ENCODE measurements around the gene RTL10. TPM values are rescaled to one million over a fixed set of nuclear protein-coding genes. Genes with fewer than 3 reads are reported as not detected.

RTL10 gene
- polyA plus RNA-seq, 12 donors, result 9.6 to 19.7 (median 12.1) TPM; not detected in 1

DNA sequence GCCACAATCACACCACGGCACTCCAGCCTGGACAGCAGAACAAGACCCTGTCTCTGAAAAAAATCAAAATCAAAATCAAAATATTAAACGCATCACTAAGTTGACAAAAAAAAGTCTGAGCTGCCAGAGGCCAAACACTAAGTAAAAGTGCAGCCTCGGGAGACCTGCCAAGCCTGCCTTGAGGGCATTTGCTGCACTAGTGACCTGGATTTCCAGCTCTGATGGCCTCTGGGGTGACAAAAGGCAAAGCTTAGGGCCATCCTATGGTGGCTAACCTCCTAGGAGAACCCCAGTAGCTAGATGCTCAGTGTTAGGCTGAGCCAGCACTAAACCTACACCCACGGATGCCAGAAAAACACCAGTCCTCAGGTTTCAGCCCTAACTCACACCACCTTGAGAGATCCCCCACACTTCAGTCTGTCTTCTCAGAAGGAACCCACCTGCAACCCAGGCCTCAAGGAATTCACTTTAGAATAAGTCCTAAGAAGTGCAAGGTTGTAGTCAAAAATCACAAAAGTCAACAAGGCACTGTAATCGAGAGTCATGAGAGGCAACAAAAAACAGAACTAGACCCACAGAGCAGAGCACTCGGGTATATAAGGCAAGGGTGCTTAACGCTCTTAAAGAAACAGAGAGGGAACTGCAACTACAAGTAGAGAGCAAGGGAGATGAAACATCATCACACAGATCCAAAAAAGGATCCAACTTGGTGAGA is 28.6 kb downstream of the RTL10 start:
- no peak for DNase-seq

DNA sequence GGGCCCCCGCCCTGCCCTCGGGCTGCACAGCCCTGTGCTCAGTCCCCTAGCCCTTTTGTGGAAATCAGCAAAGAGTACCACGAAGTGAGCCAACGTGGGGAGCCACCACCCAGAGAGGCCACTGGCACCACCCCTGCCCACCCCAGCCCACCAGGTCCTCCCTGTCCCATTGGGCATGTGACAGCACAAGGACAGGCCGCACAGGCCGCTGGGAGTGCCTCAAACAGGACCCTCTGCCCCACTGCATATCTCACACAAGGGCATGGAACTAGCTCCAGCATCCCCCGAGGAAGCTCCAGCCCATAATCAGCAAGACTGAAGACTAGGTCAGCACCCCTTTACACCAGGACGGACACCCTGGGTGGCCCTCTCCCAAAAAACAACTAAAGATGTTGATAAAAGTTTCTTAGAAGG is 29.7 kb downstream of the RTL10 start:
- DNase-seq, result no peak

DNA sequence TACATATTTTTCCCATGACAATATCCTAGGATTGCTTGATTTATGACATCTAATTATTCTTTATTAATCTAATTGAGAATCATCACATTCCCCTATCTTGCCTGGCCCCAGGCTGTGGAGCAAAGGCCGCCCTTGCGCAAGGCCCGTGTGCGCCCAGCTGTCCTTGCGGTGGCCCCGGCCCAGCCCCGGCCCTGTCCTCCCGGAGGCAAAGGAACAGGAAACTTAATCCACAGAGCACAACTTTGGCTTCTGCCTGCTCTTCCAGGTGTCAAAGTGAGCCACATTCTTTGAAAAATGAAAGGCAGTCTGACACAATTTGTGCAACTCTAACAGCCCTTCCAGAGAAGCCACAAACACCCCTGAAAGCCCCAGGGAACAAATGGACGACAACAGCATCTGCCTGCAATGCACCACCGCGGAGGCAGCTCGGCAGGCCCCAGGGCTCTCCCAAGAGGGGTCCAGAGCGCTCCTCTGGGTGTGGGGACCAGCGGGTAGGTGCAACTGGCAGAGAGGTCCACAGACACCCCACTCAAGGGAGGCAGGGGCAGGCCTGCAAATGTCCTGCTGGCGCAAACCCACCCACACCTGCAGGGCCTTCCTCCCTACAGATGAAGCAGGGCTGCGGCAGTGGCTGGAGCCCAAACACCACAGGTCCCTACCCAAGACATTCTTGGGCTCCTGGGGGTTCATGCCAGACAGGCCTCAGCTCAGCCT is 30.3 kb downstream of the RTL10 start:
- DNase-seq, result no peak

DNA sequence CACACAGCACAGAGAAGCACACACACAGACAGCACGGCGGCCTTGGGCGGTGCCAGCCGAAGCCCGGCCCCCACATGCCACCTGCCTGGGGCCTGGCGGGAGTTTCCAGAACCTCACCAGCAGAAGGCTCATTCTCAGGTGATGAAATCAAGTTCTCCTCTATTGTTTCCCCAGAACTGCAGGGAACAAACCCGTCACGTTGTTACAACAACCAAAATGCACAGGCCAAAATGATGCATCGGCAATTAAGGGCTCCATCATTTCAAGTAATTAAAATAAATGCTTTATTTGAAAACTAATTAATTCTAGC is 30.8 kb downstream of the RTL10 start:
- DNase-seq, result no peak

DNA sequence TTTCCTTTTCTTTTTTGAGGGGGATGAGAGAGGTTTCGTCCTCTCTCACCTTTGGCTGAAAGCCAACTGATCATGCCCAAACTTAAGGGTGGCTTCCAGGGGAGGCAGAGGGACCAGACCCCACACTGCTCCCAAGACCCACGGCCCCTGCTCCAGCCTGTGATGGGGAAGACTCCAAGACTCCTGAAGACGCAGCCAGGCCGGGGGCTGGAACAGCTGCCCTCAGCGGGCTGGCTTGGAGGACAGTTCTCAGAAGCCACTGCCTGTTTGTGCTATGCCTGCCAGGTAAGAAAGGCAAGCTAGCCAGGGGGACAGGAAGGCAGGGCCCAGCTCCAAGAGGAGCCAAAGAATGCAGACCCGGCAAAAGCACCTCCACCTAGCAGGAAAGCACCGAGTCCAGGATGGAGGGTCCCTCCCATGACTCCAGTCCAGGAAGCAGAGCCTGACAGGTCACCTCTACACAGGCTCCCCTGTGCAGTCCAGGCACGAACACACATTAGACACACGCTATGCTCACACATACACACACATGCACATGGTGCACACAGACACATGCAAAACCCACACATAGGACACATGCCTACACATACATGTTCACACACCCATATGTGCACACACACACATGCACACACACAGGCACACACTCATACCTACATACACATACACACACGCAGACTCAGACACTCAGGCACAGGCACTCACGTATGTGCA is 31.3 kb downstream of the RTL10 start:
- DNase-seq, result no peak

DNA sequence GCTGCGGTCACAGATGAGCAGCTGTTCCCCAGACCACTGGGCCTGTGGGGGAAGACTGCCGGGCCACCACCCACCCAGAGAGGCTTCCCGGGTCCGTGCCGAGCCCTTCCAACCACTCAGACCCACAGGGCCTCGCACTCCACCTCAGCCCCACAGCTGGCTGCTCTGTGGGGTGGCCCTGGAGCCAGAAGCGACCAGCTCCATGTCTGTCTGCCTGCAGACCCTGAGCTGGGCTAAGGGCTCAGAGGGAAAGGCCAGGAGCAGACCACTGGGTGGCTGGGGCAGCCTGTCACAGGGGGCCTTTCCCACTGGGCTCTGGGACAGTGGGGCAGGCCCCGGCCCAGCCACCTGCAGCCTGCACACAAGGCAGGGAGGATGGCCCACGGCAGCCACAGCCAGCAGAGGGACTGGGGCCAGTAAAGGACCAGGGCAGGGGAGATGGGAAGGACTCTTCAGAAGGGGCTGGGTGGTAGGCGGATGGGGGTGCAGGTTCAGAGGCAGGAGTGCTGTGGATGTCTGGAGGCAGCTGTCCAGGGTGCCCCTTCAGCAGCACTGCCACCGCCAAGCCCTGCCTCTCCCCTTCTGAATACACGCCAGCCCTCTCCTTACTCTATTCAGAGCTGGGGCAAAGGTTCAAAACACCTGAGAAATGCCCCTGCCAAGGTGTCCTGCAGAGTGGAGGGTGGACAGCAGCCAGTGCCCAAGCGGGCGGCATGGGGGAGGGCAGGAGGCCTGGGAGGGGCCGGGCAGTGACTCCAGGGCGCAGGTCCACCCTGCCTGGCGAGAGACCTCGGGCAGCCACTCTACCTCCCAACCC is 32.2 kb downstream of the RTL10 start:
- DNase-seq, result no peak

DNA sequence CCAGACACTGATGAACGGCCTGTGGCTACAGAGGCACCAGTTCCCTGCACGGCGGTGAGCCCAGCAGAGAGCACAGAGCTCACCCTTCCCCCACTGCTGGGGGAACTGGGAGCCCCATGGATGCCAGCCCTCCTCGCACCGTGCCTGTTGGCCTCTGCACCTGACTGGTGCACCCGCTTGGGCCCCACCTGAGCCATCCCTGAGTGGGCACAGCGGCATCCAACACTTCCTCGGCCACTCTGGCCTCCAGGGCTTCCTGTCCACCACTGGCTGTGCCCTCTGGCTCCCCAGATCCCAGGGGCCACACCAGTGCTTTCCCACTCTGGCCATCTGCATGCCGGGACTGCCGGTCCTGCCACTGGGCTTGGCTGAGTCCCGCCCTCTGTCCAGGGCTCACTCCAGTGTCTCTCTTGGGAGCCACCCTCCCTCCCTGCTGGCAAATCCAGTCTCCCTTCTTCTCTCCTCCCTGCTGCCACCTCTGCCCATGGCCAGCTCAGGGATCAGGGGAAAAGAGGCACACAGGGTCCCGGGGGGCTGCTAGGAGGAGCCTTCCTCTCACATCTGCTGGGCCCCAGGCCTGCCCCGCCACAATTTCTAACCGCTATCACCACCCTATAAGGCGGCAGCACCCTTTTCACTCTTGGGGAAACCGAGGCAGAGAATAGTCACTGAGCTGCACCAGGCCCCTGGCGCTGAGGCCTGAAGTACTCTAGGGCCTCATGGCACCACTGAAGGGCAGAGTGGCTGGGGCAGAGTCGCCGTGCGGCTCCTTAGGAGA is 33.0 kb downstream of the RTL10 start:
- DNase-seq, result no peak

DNA sequence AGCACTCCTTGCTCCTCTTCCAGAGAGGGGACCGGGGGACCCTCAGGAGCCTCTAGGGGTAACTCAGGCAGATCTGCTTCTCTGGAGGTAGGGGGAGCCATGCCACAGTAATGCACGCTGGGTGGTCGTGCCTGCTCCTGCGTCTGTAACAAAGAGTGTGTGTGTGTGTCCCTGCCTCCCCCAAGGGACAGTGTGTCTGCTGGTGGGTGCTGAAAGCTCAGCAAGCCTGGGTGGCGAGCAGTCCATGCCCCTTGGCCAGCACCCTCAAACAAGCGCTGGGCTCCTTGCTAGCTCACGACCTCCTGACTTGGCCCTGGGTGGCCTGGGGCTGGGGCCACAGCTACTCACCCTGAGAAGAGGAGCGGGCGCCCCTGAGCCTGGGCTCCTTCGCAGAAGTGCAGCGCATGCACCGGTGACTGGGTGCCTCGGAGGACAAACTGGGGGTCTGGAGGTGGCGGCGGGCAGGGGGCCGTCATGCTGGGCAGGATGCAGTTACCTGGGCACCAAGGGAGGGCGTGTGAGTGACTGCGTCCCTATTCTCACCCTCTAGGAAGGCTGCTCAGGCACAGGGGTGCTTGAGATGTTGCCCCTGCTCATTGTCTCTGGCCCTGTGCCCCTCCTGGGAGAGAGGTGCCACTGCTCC is 33.7 kb downstream of the RTL10 start:
- DNase-seq, result no peak

DNA sequence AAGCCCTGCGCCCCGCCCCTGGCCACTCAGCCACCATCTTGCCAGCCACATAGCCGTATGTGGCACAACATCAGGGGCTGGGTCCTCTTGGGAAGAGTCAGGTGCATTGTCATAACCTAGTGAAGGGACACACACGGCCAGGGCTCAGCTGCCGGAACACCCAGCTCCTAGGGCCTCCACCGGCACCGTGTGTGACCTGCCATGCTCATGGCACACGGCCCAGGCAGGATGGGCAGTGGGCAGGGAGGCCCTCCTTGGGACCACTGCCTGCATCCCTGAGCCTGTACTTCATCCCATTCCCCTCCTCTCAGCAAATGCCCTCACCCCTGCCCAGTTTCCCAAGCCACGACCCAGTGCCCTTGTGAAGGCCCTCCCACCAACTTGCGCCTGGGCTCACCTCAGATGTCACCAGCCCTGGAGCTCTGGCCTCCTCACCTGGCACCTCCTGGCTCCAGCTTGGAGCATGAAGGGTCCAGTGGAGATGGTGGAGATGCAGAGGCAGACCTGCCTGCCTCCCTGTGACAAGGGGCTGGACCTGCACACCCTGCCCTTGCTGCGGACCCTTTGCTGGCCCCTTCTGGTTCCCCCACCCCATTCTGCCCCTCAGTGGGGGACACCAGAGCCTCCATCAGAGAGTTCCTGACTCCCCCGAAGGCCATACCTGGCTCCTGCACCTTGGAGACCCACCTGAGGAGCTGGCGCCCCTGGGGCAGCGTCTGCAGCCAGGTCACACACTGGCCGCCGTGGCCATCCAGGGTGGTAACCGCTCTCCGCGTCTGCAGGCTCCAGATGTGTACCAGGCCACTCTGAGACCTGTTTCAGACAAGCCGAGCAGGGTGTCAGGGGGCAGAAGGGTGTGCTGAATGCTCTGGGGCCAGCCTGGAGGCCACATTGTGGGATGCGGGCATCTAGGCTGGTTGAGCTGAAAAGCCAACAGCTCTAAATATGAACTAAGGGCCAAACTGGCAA is 34.5 kb downstream of the RTL10 start:
- DNase-seq, result no peak

DNA sequence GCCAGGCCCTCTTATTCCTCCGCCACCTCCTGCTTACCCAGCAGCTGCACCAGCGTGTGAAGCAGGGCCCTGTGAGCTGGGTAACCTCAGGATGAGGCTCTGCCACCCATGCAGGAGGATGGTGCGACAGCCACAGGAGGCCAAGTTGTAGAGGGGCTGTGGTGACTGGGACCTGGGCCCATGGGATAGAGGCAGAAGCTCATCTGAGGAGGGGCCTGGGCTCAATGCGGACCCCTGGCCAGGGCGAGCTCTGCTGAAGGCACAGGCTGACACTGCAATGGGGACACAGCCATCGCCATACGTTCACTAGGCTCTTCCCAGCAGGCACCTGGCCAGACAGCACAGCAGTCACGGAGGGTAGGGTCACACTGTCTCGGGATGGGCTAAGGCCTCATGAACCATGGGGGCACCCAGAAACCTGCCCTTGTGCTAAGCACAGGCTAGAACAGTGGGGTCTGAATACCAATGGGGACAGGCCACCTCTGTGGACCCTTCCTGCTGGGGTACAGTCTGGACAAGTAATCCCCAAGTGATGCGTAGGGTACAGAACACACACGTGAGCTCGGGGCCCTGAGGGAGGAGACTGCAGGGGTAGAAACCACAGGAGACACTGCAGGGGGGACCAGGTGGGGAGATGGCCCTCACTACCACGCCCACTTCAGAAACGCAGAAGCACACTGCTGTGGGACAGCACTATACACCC is 35.3 kb downstream of the RTL10 start:
- DNase-seq, result no peak

DNA sequence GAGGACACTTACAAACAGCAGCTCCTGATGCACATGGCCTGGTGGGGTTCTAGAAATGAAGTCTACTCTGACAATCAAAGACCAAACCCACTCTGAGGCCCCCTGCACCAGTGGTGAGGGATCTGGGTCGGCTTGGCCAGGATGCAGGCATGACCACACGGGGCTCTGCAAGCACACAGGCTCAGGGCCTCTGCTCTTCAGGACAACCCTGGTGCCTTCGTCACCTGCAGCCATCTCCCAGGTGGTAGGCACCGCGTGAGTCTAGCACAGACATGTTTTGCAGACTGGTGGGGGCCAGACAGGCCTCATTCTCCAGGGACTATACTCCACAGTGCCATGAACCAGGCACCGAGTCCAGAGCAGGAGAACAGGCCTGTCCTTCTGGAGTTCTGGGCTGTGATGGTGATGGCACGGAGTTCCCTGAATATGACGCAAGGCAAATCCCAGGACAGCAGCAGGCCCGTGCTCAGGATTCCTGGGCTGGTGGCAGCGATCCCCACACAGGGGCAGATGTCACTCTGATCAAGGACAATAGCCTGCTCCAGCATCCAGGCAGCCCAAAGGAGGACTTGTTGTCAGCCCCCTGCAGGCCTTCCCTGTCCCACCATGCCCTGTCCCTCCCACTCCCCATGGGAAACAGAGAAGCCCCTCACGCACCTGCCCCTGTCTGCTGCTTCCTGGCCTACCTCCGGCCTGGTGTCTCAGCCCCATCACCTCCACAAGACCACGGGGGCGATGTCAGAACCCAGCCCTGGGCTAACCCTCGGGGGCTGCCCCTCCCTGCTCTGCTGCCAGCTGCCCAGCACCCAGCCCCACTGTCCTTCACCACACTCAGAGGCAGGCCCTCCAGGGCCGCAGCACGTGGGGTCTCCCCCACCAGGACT is 36.1 kb downstream of the RTL10 start:
- DNase-seq, result no peak

DNA sequence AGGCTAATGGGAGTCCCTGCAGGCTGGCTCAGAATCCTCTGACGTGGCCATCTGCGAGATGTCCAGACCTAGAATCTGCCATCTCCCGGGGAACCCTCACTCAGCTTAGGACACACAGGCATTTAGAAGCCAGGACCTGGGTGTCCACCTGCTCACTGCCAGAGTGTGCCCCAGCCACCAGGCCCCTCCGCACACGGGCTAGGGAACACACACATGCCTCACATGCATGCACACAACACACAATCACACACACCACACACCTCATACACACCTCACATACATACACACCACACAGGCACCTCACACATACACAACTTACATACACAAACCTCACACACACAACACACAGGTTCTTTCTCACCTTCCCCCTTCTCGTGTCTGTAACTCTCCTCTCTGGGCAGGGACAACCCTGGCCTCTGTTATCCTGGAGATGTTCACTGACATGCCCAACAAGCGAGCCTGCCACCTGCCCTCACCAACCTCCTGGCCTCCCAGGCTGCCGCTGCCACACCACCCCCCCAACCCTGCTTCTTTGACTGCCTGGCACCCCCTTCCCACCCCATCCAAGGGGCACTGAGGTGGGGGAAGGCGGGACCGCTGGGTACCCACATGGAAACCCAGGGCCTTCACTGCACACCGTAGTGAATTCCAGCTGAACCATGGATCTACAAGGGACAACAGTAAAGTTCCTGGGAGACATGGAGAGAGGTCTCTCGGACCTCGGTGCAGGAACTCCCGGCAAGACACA is 38.1 kb downstream of the RTL10 start:
- DNase-seq, result no peak

DNA sequence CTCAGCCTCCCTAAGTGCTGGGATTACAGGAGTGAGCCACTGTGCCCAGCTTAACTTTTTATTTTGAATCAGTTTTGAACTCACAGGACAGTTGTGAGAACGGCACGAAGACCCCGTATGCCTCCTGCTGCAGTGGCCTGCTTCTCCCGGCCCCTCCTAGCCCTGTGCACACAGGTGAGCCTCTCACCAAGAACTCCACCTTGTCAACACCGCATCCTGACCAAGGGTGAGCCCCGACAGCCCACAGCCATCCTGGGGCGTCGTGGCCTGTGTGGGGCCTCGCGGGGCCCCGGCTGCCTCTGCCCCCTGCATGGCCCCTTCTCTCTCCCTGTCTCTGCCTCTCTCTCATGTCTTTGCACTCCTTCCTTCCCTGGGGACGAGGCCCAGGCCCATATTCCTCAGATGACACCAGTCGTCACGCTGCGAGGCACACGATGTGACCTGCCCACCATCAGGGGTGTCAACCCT is 38.8 kb downstream of the RTL10 start:
- no peak for DNase-seq

DNA sequence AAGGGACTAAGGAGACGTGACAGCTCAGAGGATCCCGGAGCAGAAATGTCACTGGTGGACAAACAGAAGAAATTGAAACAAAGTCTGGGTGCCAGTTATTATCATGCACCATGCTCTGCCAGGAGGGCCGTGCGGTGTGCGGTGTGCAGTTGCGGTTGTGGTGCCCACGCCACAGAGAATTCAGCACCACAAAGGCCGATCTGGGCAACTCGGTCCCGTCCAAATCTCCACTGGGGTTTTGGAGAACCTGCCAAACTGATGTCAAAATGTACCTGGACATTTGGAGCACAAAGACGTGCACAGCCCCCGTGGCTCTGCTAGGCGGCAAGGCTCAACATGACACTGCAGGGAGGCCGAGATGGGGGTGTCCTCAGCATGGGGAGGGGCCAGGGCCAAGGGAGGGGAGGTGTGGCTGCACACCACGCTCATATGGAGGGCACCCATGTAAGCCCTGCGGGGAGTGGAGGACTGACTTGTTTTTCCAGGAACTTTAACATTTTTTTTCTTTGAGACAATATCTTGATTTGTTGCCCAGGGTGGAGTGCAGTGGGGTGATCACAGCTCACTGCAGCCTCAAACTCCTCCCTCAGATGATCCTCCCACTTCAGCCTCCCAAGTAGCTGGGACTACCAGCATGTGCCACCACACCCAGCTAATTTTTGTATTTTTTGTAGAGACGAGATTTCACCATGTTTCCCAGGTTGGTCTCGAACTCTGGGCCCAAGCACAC is 39.4 kb downstream of the RTL10 start:
- no peak for DNase-seq

DNA sequence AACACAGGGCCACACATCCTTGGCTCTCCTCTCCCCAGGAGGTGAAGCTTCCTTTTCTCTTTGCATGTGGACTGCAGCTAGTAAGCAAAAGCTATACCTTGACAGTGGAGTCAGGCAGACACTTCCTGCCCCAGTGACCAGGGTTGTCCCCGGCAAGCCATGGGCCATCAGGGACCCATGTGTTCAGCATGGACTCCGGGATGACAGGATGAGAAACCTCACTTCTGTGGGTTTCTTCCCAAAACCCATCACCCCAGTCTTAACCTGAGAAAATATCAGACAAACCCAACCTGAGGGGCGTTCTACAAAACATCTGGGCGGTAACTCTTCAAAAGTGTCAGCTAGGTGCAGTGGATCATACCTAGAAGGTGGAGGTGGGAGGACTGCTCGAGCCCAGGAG is 40.2 kb downstream of the RTL10 start:
- no peak for DNase-seq

DNA sequence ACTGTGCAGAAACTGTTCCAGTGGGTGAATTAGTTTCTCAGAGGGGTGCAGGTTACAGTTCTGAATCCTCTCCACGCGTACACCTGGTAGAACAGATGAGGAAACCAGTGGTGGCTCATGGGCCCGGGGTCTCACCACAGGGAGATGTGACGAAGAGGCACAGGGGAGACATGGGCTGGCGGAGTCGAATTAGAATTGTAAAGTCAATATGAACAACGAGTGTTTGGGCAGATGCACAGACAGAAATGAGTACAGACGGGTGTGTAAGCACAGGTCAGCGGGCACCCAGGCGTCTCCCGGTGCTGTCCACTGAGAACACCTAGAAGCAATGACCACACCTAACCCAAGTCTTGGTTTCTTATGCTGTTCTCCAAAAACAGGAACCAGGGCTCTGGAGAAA is 41.8 kb downstream of the RTL10 start:
- DNase-seq, result no peak

Data from muscle of arm (tissue), 12 donors.